GM12878 (cell line): Measurements from ENCODE around the gene USP34. TPM values are rescaled to one million over a fixed set of nuclear protein-coding genes. Genes with fewer than 3 reads are reported as not detected.
A peak's percentile ranks its signal among the peaks of the same experiment; 100 is the strongest.

Experiments
- ASH2L ChIP-seq: fragments of 300-600, 200-600 bp; sonication (generic); IDR thresholded peaks from 2 replicates; pipeline ENCODE4 v1.6.1; 2017; ENCODE audit warnings: low read depth, mild to moderate bottlenecking, borderline replicate concordance
- BCL11A ChIP-seq: IDR thresholded peaks from 2 replicates; pipeline ENCODE4 v1.6.1; 2011; ENCODE audit warnings: low read depth, low read length
- CBFB ChIP-seq: IDR thresholded peaks from 2 replicates; pipeline ENCODE4 v1.6.1; 2016; ENCODE audit warnings: antibody characterized with exemption, low read depth
- CREB1 ChIP-seq: IDR thresholded peaks from 2 replicates; pipeline ENCODE4 v1.6.1; 2012; ENCODE audit warnings: low read depth, mild to moderate bottlenecking, inconsistent platforms
- EED ChIP-seq: sonication (generic); IDR thresholded peaks from 2 replicates; pipeline ENCODE4 v1.6.1; 2016; ENCODE audit warnings: antibody characterized with exemption, low read depth
- ETV6 ChIP-seq, 2 experiments: fragments of 450-650 bp in 1 of 2; IDR thresholded peaks in 1 of 2; conservative IDR thresholded peaks in 1 of 2; 2 replicates each; pipeline ENCODE4 v1.6.1; 2014; ENCODE audit warnings: antibody characterized with exemption in 1 of 2, borderline replicate concordance in 1 of 2, low read depth in 1 of 2, mild to moderate bottlenecking in 1 of 2, moderate library complexity in 1 of 2
- HDAC6 ChIP-seq: fragments of 200-600 bp; sonication (generic); IDR thresholded peaks from one replicate; pipeline ENCODE4 v1.8.0; 2017; ENCODE audit warnings: antibody characterized with exemption; ENCODE audit not compliant: unreplicated experiment
- KAT2A ChIP-seq: conservative IDR thresholded peaks from 2 replicates; pipeline ENCODE4 v1.6.1; 2011; ENCODE audit warnings: low read depth, low read length; ENCODE audit not compliant: control insufficient read depth
- RUNX3 ChIP-seq: IDR thresholded peaks from 2 replicates; pipeline ENCODE4 v1.6.1; 2012; ENCODE audit warnings: low read length, inconsistent platforms
- TCF3 ChIP-seq: IDR thresholded peaks from 2 replicates; pipeline ENCODE4 v1.6.1; 2012; ENCODE audit warnings: low read depth, mild to moderate bottlenecking, low read length, borderline replicate concordance; ENCODE audit not compliant: insufficient read depth
- ZNF207 ChIP-seq: fragments of 450-650 bp; IDR thresholded peaks from 2 replicates; pipeline ENCODE4 v1.6.1; 2014; ENCODE audit warnings: antibody characterized with exemption, mild to moderate bottlenecking, borderline replicate concordance
- ZNF217 ChIP-seq: fragments of 450-650 bp; IDR thresholded peaks from 2 replicates; pipeline ENCODE4 v1.6.1; 2017; ENCODE audit warnings: antibody characterized with exemption, mild to moderate bottlenecking
- ZNF24 ChIP-seq: fragments of 450-650 bp; IDR thresholded peaks from 2 replicates; pipeline ENCODE4 v1.6.1; 2017; ENCODE audit warnings: antibody characterized with exemption, mild to moderate bottlenecking
- ZNF274 ChIP-seq: IDR thresholded peaks from one replicate; pipeline ENCODE4 v1.8.0; 2011; ENCODE audit not compliant: insufficient read length, insufficient read depth
- polyA plus RNA-seq, 11 experiments: library from polyadenylated mRNA; depleted of rRNA in 4 of 11; unstranded in 6 of 11; stranded (reverse) in 5 of 11; fragments of >200 nt; fragmentation: Nextera tagmentation in 4 of 11; fragmentation: Illumina TruSeq in 1 of 11; extraction: Ambion mirVana in 4 of 11; extraction: Trizol in 1 of 11; gene quantifications; 1 replicate in 1 of 11; 2 replicates in 10 of 11; pipeline versions ENCODE4 v1.2.1 to v1.2.3, GENCODE V29; 2011 to 2016; ENCODE audit warnings: inconsistent platforms in 2 of 11, missing spikeins in 2 of 11, low read depth in 1 of 11
- total RNA-seq, 4 experiments: library from RNA; depleted of rRNA in 3 of 4; stranded (reverse); fragments of >200 nt in 3 of 4; fragmentation: Illumina TruSeq in 1 of 4; extraction: Trizol in 1 of 4; gene quantifications; 2 replicates each; pipeline versions ENCODE4 v1.2.1 to v1.2.3, GENCODE V29; 2013 to 2021
- TF ChIP-seq, protein P1 (sequence below): IDR thresholded peaks from 2 replicates; pipeline ENCODE4 v1.6.1; 2012; ENCODE audit warnings: improper control_type of control experiment, low read depth, low read length; ENCODE audit not compliant: insufficient replicate concordance
- TF ChIP-seq, protein P2 (sequence below): fragments of 450-650 bp; IDR thresholded peaks from 2 replicates; pipeline ENCODE4 v1.6.1; 2017; ENCODE audit warnings: mild to moderate bottlenecking, moderate library complexity
- TF ChIP-seq, protein P3 (sequence below): IDR thresholded peaks from 2 replicates; pipeline ENCODE4 v1.6.1; 2011; ENCODE audit warnings: mild to moderate bottlenecking, low read depth, low read length, moderate library complexity; ENCODE audit not compliant: insufficient replicate concordance
- TF ChIP-seq, protein P4 (sequence below): IDR thresholded peaks from 2 replicates; pipeline ENCODE4 v1.6.1; 2012; ENCODE audit warnings: low read length, inconsistent platforms

The USP34 gene
- total and polyA plus RNA-seq, 10 of the 15 experiments (the other 5 are each of a cell fraction or from before 2014, with no cell fraction given), result 26.2 to 106 (median 62.1) TPM

DNA sequence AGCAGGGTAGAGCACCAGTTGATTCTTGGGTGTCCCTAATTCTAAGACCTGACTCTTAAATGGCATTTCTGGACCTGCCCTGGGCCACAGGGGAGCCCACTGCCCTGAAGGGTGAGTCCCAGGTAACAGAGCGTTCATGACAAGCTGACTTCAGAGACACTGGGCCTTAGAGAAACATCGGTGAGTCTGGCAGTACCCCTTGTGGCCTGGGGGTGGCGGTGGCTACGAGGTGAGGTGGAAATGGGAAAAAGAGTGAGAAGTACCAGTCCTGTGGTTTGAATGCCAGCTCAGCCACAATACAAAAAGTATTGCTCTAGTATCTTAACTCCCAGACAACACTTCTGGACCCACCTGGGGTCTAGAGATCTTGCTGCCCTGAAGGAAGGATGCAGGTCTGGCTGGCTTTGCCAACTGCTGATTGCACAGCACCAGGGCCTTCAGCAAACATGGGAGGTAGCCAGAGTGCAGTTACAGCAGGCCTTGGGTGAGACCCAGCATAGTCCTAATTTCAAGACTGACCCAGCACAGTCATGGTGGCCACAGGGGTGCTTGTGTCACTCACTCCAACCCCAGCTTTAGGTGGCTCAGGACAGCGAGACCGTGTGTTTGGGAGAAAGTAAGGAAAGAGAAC is 44.5 kb downstream of the USP34 start (continued):
- TF ChIP-seq, protein P1, sequence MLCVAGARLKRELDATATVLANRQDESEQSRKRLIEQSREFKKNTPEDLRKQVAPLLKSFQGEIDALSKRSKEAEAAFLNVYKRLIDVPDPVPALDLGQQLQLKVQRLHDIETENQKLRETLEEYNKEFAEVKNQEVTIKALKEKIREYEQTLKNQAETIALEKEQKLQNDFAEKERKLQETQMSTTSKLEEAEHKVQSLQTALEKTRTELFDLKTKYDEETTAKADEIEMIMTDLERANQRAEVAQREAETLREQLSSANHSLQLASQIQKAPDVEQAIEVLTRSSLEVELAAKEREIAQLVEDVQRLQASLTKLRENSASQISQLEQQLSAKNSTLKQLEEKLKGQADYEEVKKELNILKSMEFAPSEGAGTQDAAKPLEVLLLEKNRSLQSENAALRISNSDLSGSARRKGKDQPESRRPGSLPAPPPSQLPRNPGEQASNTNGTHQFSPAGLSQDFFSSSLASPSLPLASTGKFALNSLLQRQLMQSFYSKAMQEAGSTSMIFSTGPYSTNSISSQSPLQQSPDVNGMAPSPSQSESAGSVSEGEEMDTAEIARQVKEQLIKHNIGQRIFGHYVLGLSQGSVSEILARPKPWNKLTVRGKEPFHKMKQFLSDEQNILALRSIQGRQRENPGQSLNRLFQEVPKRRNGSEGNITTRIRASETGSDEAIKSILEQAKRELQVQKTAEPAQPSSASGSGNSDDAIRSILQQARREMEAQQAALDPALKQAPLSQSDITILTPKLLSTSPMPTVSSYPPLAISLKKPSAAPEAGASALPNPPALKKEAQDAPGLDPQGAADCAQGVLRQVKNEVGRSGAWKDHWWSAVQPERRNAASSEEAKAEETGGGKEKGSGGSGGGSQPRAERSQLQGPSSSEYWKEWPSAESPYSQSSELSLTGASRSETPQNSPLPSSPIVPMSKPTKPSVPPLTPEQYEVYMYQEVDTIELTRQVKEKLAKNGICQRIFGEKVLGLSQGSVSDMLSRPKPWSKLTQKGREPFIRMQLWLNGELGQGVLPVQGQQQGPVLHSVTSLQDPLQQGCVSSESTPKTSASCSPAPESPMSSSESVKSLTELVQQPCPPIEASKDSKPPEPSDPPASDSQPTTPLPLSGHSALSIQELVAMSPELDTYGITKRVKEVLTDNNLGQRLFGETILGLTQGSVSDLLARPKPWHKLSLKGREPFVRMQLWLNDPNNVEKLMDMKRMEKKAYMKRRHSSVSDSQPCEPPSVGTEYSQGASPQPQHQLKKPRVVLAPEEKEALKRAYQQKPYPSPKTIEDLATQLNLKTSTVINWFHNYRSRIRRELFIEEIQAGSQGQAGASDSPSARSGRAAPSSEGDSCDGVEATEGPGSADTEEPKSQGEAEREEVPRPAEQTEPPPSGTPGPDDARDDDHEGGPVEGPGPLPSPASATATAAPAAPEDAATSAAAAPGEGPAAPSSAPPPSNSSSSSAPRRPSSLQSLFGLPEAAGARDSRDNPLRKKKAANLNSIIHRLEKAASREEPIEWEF, result no peak
- TF ChIP-seq CREB1 (0 out of 2 replicates have a peak, but pooled peaks have one; percentile 35), RUNX3 (peak; percentile 68), HDAC6 (no peak), ASH2L (no peak), ZNF217 (no peak), TCF3 (no peak), ZNF207 (0 out of 2 replicates have a peak, but pooled peaks have one; percentile 38), ZNF24 (no peak), CBFB (no peak), ETV6 (conservative IDR thresholded peaks at IDR 0.05 in 1 of 2, IDR thresholded peaks at IDR 0.05 in 1 of 2; ENCODE audit: borderline replicate concordance in 1 of 2, low read depth in 1 of 2) (no peak), KAT2A (no peak), ZNF274 (no peak), BCL11A (no peak), EED (no peak)
- TF ChIP-seq, protein P2, sequence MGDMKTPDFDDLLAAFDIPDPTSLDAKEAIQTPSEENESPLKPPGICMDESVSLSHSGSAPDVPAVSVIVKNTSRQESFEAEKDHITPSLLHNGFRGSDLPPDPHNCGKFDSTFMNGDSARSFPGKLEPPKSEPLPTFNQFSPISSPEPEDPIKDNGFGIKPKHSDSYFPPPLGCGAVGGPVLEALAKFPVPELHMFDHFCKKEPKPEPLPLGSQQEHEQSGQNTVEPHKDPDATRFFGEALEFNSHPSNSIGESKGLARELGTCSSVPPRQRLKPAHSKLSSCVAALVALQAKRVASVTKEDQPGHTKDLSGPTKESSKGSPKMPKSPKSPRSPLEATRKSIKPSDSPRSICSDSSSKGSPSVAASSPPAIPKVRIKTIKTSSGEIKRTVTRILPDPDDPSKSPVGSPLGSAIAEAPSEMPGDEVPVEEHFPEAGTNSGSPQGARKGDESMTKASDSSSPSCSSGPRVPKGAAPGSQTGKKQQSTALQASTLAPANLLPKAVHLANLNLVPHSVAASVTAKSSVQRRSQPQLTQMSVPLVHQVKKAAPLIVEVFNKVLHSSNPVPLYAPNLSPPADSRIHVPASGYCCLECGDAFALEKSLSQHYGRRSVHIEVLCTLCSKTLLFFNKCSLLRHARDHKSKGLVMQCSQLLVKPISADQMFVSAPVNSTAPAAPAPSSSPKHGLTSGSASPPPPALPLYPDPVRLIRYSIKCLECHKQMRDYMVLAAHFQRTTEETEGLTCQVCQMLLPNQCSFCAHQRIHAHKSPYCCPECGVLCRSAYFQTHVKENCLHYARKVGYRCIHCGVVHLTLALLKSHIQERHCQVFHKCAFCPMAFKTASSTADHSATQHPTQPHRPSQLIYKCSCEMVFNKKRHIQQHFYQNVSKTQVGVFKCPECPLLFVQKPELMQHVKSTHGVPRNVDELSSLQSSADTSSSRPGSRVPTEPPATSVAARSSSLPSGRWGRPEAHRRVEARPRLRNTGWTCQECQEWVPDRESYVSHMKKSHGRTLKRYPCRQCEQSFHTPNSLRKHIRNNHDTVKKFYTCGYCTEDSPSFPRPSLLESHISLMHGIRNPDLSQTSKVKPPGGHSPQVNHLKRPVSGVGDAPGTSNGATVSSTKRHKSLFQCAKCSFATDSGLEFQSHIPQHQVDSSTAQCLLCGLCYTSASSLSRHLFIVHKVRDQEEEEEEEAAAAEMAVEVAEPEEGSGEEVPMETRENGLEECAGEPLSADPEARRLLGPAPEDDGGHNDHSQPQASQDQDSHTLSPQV, result no peak
- TF ChIP-seq, protein P3, sequence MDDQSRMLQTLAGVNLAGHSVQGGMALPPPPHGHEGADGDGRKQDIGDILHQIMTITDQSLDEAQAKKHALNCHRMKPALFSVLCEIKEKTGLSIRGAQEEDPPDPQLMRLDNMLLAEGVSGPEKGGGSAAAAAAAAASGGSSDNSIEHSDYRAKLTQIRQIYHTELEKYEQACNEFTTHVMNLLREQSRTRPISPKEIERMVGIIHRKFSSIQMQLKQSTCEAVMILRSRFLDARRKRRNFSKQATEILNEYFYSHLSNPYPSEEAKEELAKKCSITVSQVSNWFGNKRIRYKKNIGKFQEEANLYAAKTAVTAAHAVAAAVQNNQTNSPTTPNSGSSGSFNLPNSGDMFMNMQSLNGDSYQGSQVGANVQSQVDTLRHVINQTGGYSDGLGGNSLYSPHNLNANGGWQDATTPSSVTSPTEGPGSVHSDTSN, result no peak
- TF ChIP-seq, protein P4, sequence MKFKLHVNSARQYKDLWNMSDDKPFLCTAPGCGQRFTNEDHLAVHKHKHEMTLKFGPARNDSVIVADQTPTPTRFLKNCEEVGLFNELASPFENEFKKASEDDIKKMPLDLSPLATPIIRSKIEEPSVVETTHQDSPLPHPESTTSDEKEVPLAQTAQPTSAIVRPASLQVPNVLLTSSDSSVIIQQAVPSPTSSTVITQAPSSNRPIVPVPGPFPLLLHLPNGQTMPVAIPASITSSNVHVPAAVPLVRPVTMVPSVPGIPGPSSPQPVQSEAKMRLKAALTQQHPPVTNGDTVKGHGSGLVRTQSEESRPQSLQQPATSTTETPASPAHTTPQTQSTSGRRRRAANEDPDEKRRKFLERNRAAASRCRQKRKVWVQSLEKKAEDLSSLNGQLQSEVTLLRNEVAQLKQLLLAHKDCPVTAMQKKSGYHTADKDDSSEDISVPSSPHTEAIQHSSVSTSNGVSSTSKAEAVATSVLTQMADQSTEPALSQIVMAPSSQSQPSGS, result no peak
